ENCODE results near the gene CGRRF1.
A peak's percentile ranks its signal among the peaks of the same experiment; 100 is the strongest.

Gene CGRRF1

GRCh38 chr14:54509546-54510501, at the start of gene CGRRF1:
Gene CGRRF1 (plus strand): TSS chr14:54509906. CDS start chr14:54509960, 54 bp downstream.
- DNase-seq, result peak; percentile 97 to 99

DNA sequence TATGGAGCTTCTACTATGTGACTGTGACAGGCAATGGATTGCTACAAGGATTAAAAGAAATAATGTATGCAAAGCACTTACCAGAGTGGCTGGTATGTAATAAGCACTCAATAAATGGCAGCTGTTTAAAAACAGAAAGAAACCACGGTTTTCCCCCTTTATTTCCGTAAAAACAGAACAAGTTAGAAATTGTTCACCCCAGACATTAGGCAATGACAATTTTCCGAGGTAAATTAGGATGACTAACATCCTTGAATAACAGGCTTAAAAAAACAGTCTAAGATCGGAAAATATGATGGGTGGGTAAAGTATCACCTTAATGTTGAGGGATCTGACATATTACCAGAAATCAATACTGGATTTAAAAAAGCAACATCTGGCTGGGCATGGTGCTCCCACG, 47.7 kb upstream of the CGRRF1 start:
- peak; percentile 40 to 44 for DNase-seq

GRCh38 chr14:54465654-54466053, 44.1 kb upstream of the CGRRF1 start:
- DNase-seq, result no peak

DNA sequence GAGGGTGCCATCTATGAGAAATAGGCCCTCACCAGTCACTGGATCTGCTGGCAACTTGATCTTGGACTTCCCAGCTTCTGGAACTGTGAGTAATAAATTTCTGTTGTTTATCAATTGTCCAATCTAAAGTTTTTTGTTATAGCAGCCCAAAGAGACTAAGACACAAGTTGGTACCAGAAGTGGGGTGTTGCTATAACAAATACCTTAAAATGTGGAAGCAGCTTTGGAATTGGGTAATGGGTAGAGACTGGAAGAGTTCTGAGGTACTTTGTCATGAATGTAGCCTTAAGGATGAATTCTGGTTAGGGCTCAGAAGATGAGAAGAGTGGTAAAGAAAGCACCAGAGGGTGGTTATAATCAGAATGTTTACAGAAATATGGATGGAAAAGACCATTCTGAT, 42.4 kb upstream of the CGRRF1 start:
- DNase-seq, result no peak

DNA sequence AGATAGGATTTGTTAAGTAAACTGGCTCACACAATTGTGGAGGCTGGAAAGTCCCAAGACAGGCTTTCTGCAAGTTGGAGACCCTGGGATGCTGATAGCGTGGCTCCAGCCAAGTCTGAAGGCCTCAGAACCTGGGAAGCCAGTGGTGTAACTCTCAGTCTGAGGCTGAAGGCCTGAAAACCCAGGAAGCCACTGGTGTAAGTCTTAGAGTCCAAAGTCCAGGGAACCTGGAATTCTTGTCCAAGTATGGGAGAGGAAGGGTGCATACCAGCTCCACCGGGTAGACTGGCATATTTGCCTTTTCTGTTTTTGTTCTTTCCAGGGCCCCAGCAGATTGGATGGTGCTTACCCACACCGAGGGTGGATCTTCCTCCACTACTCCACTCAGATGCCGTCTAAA, 39.0 kb upstream of the CGRRF1 start:
- no peak for DNase-seq

DNA sequence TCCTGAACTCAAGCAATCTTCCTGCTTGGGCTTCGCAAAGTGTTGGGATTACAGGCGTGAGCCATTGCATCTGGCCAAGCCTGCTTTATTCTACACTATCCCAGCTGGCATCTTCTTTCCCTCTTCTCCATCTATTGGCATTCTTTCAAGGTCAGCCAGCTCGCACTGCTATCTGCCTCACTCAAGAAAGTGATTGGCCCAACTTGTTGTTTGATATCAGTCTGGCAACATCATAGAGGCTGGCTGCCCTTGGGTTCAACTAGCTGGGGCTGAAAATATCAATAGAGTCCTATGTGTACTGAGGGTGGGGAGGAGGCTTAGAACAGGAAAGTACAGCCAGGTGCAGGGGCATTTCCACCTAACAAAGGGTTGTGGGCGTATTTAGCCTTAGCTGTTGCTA, 38.1 kb upstream of the CGRRF1 start:
- DNase-seq, result no peak

GRCh38 chr14:54472315-54472714, 37.4 kb upstream of the CGRRF1 start:
- DNase-seq, result no peak

- no peak for DNase-seq
Observed at GRCh38 chr14:54474232-54474793, 35.4 kb upstream of the CGRRF1 start.

GRCh38 chr14:54475187-54475899, 34.4 kb upstream of the CGRRF1 start:
- no peak for DNase-seq

DNA sequence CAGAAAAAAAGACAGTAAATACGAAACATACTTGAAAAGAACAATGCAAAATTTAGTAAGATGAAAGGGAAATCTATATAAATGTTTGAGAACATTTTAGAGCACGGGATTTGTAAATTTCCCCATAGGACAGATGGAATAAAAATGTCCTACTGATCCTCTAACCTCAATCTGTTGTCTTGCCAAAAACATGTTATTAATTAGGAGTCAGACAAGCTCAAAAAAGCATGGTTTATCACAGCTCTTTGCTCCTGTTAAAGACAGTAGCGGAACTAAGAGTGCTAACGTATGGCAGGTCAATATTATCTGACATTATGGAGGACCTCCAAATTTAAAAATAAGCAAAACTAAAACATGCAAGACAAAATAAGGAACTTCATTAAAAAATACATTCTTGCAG, 33.8 kb upstream of the CGRRF1 start:
- no peak for DNase-seq

- no peak for DNase-seq
Observed at GRCh38 chr14:54478636-54479215, 31.0 kb upstream of the CGRRF1 start.

GRCh38 chr14:54480830-54481562, 28.7 kb upstream of the CGRRF1 start:
- DNase-seq, result no peak

DNA sequence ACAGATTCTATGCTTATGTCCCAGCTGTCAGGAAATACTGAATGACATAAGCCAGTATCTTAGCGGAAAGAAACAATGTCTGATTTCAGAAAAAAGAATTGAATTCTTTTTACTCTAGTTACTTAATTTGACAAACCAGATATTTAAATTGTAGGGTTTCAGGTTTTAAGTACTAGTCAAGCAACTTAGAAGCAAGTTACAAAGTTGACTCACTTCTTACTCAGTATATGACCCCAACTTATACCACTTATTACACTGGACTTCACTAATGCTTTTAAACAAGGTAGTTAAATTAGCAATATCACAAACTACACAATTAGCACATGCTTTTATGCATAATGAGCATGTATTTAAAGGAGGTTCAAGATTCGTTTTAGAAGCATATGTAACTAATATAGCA, 28.0 kb upstream of the CGRRF1 start:
- DNase-seq, result no peak

GRCh38 chr14:54483073-54483745, 26.5 kb upstream of the CGRRF1 start:
- no peak for DNase-seq

- peak in 1 of 2 donors; percentile 37 for DNase-seq
Observed at GRCh38 chr14:54483846-54484245, 25.9 kb upstream of the CGRRF1 start.

DNA sequence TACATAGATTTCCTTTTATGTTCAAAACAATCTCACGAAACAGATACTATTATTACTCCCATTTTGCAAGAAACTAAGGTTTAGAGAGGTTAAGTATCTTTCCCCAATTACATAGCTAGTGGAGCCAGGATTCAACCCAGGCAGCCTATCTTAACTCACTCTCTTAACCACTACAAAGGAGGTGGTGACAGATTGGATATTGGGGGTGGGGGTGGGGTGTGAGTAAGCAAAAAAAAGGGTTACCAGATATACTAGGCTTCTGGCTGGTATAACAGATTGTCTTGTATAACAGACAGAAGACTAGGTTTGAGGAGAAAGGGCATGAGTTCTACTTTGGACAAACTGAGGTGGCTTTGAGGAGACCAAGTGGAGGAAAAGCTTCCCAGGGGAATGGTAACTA, 23.0 kb upstream of the CGRRF1 start:
- no peak for DNase-seq

GRCh38 chr14:54487771-54488170, 21.9 kb upstream of the CGRRF1 start:
- DNase-seq, result peak; percentile 39 to 41

- DNase-seq, result peak in 1 of 2 donors; percentile 31
Observed at GRCh38 chr14:54488318-54488645, 21.4 kb upstream of the CGRRF1 start.

DNA sequence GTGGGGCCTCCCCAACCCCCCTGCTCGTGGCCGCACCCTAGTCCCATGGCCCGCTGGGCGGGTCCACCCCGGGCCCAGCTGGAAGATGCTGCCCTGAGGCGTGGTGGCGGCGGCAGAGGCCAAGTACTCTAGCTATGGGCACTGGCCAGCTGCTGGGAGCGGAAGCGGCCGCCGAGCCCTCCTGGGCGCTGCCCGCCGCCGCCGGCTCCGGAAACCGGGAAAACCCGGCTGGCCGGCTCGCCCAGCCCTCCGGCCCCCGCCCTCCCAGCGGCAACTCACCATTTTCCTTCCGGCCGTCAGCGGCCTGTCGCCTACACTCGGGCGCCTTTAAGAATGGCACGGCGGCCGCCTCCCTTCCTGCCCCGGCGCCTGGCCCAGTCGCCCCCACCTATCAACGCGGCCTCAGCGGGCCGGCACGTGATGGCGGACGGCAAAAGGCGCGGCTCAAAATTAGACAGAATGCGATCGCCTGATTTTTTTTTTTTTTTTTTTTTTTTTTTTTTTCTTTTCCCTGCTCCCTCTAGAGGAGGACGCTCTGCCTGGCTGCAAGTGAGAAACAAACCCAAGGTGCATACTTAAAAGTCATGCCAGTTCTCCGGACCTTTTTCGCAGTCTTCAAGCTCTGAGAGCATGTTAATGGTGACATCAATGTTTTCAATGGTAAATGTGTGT, 20.9 kb upstream of the CGRRF1 start, which contains the start of gene GMFB:
GMFB (minus strand) TSS at position 335 of the 672 bp plus-strand sequence; CDS start at position 282, 53 bp downstream.
- peak; percentile 93 to 94 for DNase-seq

GRCh38 chr14:54489318-54489683, 20.4 kb upstream of the CGRRF1 start:
- no peak for DNase-seq

DNA sequence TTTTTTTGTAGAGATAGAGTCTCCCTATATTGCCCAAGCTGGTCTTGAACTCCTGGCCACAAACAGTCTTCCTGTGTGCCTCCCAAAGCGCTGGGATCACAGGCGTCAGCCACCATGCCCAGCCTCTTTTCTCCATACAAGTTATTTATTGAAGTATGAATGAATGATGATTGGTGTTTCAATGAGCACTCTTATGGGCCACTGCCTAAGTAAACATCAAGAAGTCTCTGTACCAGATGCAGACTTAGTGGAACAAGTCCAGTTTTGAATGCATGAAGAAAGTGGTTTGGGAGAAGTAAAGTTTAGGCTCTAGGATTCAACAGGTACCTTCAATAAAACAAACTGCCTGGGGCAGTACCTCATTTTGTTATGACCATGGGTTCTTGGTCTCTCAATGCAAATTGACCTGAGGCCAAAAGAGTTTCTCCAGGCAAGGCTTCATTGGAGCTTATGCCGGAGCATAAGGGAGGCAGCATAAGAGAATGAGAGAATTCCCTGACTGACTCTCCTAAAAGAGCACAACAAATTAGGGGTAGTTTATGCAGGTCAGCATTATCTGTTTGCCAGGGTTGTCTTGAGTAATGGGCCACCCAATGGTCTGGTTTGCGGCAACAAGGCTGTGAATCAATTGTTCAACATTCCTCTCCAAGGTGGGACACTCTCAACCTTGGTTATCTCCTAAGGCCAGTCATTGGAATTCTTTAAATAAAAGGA, 19.8 kb upstream of the CGRRF1 start:
- DNase-seq, result no peak

Data from inflammatory macrophage treated with lipopolysaccharide for 1 hour (primary cell).